ENCODE results near the gene ARHGAP10. TPM values are rescaled to one million over a fixed set of nuclear protein-coding genes. Genes with fewer than 3 reads are reported as not detected.

The ARHGAP10 gene
- polyA plus RNA-seq, 1 experiment, result 20.2 TPM

- DNase-seq (ENCODE audit: low read depth), result no peak
- Histone ChIP-seq H3K4me3 (ENCODE audit: low read depth, low read length) (no peak overlapping the region), H3K27me3 (ENCODE audit: control insufficient read depth, insufficient read depth, low read length) (no peaks in the 10 kb centered on the region), H3K36me3 (ENCODE audit: control insufficient read depth, insufficient read depth, low read length) (no peaks in the 10 kb centered on the region)
- TF ChIP-seq CTCF (IDR thresholded peaks at IDR 0.05; ENCODE audit: insufficient read depth, low read depth, low read length), result no peak
- CTCF ChIA-PET, result interaction anchor here (0.6 kb wide), 1 partner anchor 9 kb away, joined by 5 read pairs; no protein-coding TSS in a partner anchor
- POLR2A ChIA-PET, result interaction anchor here (0.6 kb wide), 1 partner anchor 27 kb away, joined by 5 read pairs; no protein-coding TSS in a partner anchor
Observed at GRCh38 chr4:147765121-147765529, 33.2 kb downstream of the ARHGAP10 start.

- POLR2A ChIA-PET, result interaction anchor here (0.8 kb wide), 1 partner anchor 164 kb away, joined by 5 read pairs; no protein-coding TSS in a partner anchor
- Histone ChIP-seq H3K4me3 (ENCODE audit: low read depth, low read length) (no peak overlapping the region), H3K36me3 (ENCODE audit: control insufficient read depth, insufficient read depth, low read length) (no peaks in the 10 kb centered on the region), H3K27me3 (ENCODE audit: control insufficient read depth, insufficient read depth, low read length) (no peaks in the 10 kb centered on the region)
- DNase-seq (ENCODE audit: low read depth), result no peak
- no peak for TF ChIP-seq CTCF (IDR thresholded peaks at IDR 0.05; ENCODE audit: insufficient read depth, low read depth, low read length)
- CTCF ChIA-PET, result interaction anchor here (0.6 to 2.0 kb wide), 5 partner anchors 67 to 1589 kb away, joined by 3 to 8 read pairs (median 3); no protein-coding TSS in a partner anchor
Observed at GRCh38 chr4:147768113-147768512, 36.2 kb downstream of the ARHGAP10 start.

GRCh38 chr4:147769386-147769785 lies 37.5 kb downstream of the ARHGAP10 start:
- CTCF ChIA-PET, result interaction anchor here (1.3 kb wide), 1 partner anchor 97 kb away, joined by 4 read pairs; no protein-coding TSS in a partner anchor

GRCh38 chr4:147770831-147771230 lies 38.9 kb downstream of the ARHGAP10 start:
- DNase-seq (ENCODE audit: low read depth), result no peak
- no peaks in the 10 kb centered on the region for H3K27me3 ChIP-seq (ENCODE audit: control insufficient read depth, insufficient read depth, low read length)
- no peak overlapping the region for H3K4me3 ChIP-seq (ENCODE audit: low read depth, low read length)
- no peak for TF ChIP-seq CTCF (IDR thresholded peaks at IDR 0.05; ENCODE audit: insufficient read depth, low read depth, low read length)
- POLR2A ChIA-PET, result no interaction called here
- CTCF ChIA-PET, result interaction anchor here (1.3 kb wide), 1 partner anchor 96 kb away, joined by 4 read pairs; no protein-coding TSS in a partner anchor
- no peaks in the 10 kb centered on the region for H3K36me3 ChIP-seq (ENCODE audit: control insufficient read depth, insufficient read depth, low read length)

More at GRCh38 chr4:147769386-147769785, 37.5 kb downstream of the ARHGAP10 start:
- TF ChIP-seq CTCF (IDR thresholded peaks at IDR 0.05; ENCODE audit: insufficient read depth, low read depth, low read length), result no peak
- Histone ChIP-seq H3K36me3 (ENCODE audit: control insufficient read depth, insufficient read depth, low read length) (no peaks in the 10 kb centered on the region), H3K4me3 (ENCODE audit: low read depth, low read length) (no peak overlapping the region), H3K27me3 (ENCODE audit: control insufficient read depth, insufficient read depth, low read length) (no peaks in the 10 kb centered on the region)
- POLR2A ChIA-PET, result no interaction called here
- DNase-seq (ENCODE audit: low read depth), result no peak

GRCh38 chr4:147772056-147772455 lies 40.2 kb downstream of the ARHGAP10 start:
- no peak for DNase-seq (ENCODE audit: low read depth)
- ChIA-PET CTCF (no interaction called here), POLR2A (interaction anchor here (1.0 kb wide), 1 partner anchor 48 kb away, joined by 3 read pairs; no protein-coding TSS in a partner anchor)
- H3K27me3 ChIP-seq (ENCODE audit: control insufficient read depth, insufficient read depth, low read length), result no peaks in the 10 kb centered on the region
- TF ChIP-seq CTCF (IDR thresholded peaks at IDR 0.05; ENCODE audit: insufficient read depth, low read depth, low read length), result no peak
- no peak overlapping the region for H3K4me3 ChIP-seq (ENCODE audit: low read depth, low read length)
- H3K36me3 ChIP-seq (ENCODE audit: control insufficient read depth, insufficient read depth, low read length), result no peaks in the 10 kb centered on the region

Data from BJ (cell line).